K562 (cell line): ENCODE data around the gene CTXN1. TPM values are rescaled to one million over a fixed set of nuclear protein-coding genes. Genes with fewer than 3 reads are reported as not detected.

Source experiments
- ARID4B ChIP-seq: sonication (generic); formaldehyde crosslinking; IDR thresholded peaks from 2 replicates; pipeline ENCODE4 v1.8.0; 2022; ENCODE audit warnings: mild to moderate bottlenecking, missing genetic modification reagents
- BRCA1 ChIP-seq, 2 experiments: fragments of 450-650 bp in 1 of 2; sonication (generic) in 1 of 2; formaldehyde crosslinking in 1 of 2; IDR thresholded peaks; 2 replicates each; pipeline versions ENCODE4 v1.5.0 to v1.6.1; 2017 to 2020; ENCODE audit warnings: mild to moderate bottlenecking in 1 of 2, missing genetic modification reagents in 1 of 2
- CREB1 ChIP-seq, 2 experiments: sonication (generic) in 1 of 2; formaldehyde crosslinking in 1 of 2; IDR thresholded peaks; 2 replicates each; pipeline versions ENCODE4 v1.6.1 to v1.8.0; 2012 to 2022; ENCODE audit warnings: inconsistent platforms in 1 of 2, mild to moderate bottlenecking in 1 of 2, missing genetic modification reagents in 1 of 2, moderate library complexity in 1 of 2
- ILF3 ChIP-seq: fragments of 450-650 bp; IDR thresholded peaks from 2 replicates; pipeline ENCODE4 v1.6.1; 2018; ENCODE audit warnings: antibody characterized with exemption, mild to moderate bottlenecking, moderate library complexity, borderline replicate concordance
- MAZ ChIP-seq, 2 experiments: fragments of 450-650 bp in 1 of 2; sonication (generic) in 1 of 2; formaldehyde crosslinking; IDR thresholded peaks in 1 of 2; conservative IDR thresholded peaks in 1 of 2; 2 replicates each; pipeline versions ENCODE4 v1.4.0 to v1.5.0; 2020; ENCODE audit warnings: mild to moderate bottlenecking in 1 of 2, missing genetic modification reagents in 1 of 2
- SMAD4 ChIP-seq: fragments of 250-450 bp; sonication (Bioruptor Pico); conservative IDR thresholded peaks from 2 replicates; pipeline ENCODE4 v1.8.0; 2021; ENCODE audit warnings: inconsistent platforms, mild to moderate bottlenecking, moderate library complexity
- SMARCA4 ChIP-seq: fragments of 450-650 bp; IDR thresholded peaks from 2 replicates; pipeline ENCODE4 v1.6.1; 2016
- TOE1 ChIP-seq, 2 experiments: fragments of 450-650 bp in 1 of 2; sonication (generic) in 1 of 2; formaldehyde crosslinking in 1 of 2; IDR thresholded peaks; 2 replicates each; pipeline versions ENCODE4 v1.7.1 to v1.8.0; 2016 to 2022; ENCODE audit warnings: borderline replicate concordance in 2 of 2, mild to moderate bottlenecking in 2 of 2, antibody characterized with exemption in 1 of 2, inconsistent platforms in 1 of 2, low read depth in 1 of 2, missing genetic modification reagents in 1 of 2, moderate library complexity in 1 of 2
- ZFX ChIP-seq: sonication (generic); formaldehyde crosslinking; IDR thresholded peaks from 2 replicates; pipeline ENCODE4 v1.8.0; 2022; ENCODE audit warnings: mild to moderate bottlenecking, missing genetic modification reagents, moderate library complexity
- ZNF707 ChIP-seq: fragments of 250-450 bp; sonication (Bioruptor Pico); conservative IDR thresholded peaks from 2 replicates; pipeline ENCODE4 v1.8.0; 2022; ENCODE audit warnings: inconsistent platforms, mild to moderate bottlenecking, moderate library complexity
- polyA plus RNA-seq, 8 experiments: library from polyadenylated mRNA; depleted of rRNA in 4 of 8; stranded (reverse) in 5 of 8; unstranded in 3 of 8; fragments of >200 nt; fragmentation: Nextera tagmentation in 2 of 8; fragmentation: Illumina TruSeq in 1 of 8; extraction: Ambion mirVana in 2 of 8; extraction: Trizol in 1 of 8; gene quantifications; 2 replicates each; pipeline versions ENCODE4 v1.2.1 to v1.2.3, GENCODE V29; 2011 to 2014; ENCODE audit warnings: inconsistent platforms in 1 of 8, missing spikeins in 1 of 8
- total RNA-seq, 7 experiments: library from RNA; depleted of rRNA in 6 of 7; stranded (reverse); fragments of >200 nt in 6 of 7; fragmentation: Illumina TruSeq in 2 of 7; extraction: Trizol in 2 of 7; gene quantifications; 2 replicates each; pipeline versions ENCODE4 v1.2.1 to v1.2.3, GENCODE V29; 2011 to 2021; ENCODE audit warnings: low replicate concordance in 1 of 7
- TF ChIP-seq, protein P1 (sequence below), 2 experiments: fragments of 450-650 bp in 1 of 2; sonication (generic) in 1 of 2; formaldehyde crosslinking in 1 of 2; IDR thresholded peaks; 2 replicates each; pipeline versions ENCODE4 v1.7.1 to v1.9.0; 2016 to 2022; ENCODE audit warnings: inconsistent platforms in 1 of 2, mild to moderate bottlenecking in 1 of 2, missing genetic modification reagents in 1 of 2

CTXN1 gene
- total and polyA plus RNA-seq, 9 of the 15 experiments (the other 6 are each of a cell fraction or from before 2014, with no cell fraction given): 0.15 to 37.4 (median 1.8) TPM; not detected in 2

GRCh38 chr19:7920519-7921301, 5.2 kb downstream of the CTXN1 start (continued):
- TF ChIP-seq ARID4B (CRISPR knock-in tag) (peak; percentile 72; the same call in 1 of the 2 replicates), ILF3 (no peak), SMAD4 (0 out of 2 replicates have a peak, but pooled peaks have one; percentile 35), MAZ (CRISPR knock-in tag; conservative IDR thresholded peaks at IDR 0.05 in 1 of 2, IDR thresholded peaks at IDR 0.05 in 1 of 2) (peak; percentile 66 to 83; a peak in 3 of 4 replicates), ZNF707 (no peak), CREB1 (IDR thresholded peaks at IDR 0.05) (no peak), CREB1 (CRISPR knock-in tag; IDR thresholded peaks at IDR 0.05) (no peak), BRCA1 (IDR thresholded peaks at IDR 0.05) (no peak), BRCA1 (CRISPR knock-in tag; IDR thresholded peaks at IDR 0.05) (no peak), ZFX (CRISPR knock-in tag) (peak; percentile 67), SMARCA4 (0 out of 2 replicates have a peak, but pooled peaks have one; percentile 18), TOE1 (IDR thresholded peaks at IDR 0.05; ENCODE audit: borderline replicate concordance) (peak; percentile 40; the same call in 1 of the 2 replicates), TOE1 (CRISPR knock-in tag; IDR thresholded peaks at IDR 0.05; ENCODE audit: borderline replicate concordance, low read depth) (peak; percentile 63; the same call in 1 of the 2 replicates)
- TF ChIP-seq, protein P1, sequence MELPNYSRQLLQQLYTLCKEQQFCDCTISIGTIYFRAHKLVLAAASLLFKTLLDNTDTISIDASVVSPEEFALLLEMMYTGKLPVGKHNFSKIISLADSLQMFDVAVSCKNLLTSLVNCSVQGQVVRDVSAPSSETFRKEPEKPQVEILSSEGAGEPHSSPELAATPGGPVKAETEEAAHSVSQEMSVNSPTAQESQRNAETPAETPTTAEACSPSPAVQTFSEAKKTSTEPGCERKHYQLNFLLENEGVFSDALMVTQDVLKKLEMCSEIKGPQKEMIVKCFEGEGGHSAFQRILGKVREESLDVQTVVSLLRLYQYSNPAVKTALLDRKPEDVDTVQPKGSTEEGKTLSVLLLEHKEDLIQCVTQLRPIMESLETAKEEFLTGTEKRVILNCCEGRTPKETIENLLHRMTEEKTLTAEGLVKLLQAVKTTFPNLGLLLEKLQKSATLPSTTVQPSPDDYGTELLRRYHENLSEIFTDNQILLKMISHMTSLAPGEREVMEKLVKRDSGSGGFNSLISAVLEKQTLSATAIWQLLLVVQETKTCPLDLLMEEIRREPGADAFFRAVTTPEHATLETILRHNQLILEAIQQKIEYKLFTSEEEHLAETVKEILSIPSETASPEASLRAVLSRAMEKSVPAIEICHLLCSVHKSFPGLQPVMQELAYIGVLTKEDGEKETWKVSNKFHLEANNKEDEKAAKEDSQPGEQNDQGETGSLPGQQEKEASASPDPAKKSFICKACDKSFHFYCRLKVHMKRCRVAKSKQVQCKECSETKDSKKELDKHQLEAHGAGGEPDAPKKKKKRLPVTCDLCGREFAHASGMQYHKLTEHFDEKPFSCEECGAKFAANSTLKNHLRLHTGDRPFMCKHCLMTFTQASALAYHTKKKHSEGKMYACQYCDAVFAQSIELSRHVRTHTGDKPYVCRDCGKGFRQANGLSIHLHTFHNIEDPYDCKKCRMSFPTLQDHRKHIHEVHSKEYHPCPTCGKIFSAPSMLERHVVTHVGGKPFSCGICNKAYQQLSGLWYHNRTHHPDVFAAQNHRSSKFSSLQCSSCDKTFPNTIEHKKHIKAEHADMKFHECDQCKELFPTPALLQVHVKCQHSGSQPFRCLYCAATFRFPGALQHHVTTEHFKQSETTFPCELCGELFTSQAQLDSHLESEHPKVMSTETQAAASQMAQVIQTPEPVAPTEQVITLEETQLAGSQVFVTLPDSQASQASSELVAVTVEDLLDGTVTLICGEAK (IDR thresholded peaks at IDR 0.05): peak; percentile 65
- TF ChIP-seq, protein P1 (CRISPR knock-in tag; IDR thresholded peaks at IDR 0.05): no peak
